ENCODE measurements around the gene SLC39A11. TPM values are rescaled to one million over a fixed set of nuclear protein-coding genes. Genes with fewer than 3 reads are reported as not detected.
A peak's percentile ranks its signal among the peaks of the same experiment; 100 is the strongest.

SLC39A11 gene
- total RNA-seq, 1 experiment from 2014 or later: 56.1 TPM

DNA sequence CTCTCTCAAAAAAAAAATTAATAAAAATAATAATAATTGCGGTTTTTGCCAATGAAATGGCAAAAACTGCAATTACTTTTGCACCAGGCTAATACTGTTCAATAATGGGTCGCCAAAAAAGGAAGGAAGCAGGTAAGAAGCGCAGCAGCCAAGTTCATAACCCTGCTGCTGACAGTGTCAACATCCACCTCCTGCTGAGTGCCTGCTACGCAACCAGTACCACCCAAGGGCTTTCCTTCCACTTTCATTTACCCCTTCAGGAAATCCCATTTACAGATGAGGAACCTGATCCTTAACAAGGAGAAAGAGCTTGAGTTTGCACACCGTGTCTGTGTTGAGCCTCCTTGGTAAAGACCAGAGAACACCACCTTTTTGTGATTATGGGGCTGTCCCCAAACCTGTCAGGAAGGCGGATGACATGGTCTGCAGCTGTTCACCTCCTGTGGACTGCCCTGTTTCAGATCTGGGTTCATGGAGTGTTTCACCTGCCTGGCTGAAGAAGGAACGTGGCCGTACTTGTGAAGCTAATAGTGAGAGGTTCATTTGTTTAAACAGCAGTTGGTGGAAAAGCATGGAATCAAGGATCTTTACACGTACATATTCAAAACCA is 378.0 kb downstream of the SLC39A11 start:
- intact Hi-C loops (cut with micrococcal nuclease; ENCODE audit: unreplicated experiment): loop anchor here (10.0 kb wide), 1 partner anchor 120 kb away; no protein-coding TSS in a partner anchor
- Histone ChIP-seq H3K27ac (ENCODE audit: low read length) (peak overlapping the region; percentile 88), H3K4me3 (ENCODE audit: low read depth in 2 of 2, low read length in 2 of 2) (no peak overlapping the region), H3K4me1 (ENCODE audit: control insufficient read depth, insufficient read depth, low read length) (peaks cover 47% of the 10 kb centered on the region), H3K9me3 (ENCODE audit: control insufficient read depth, insufficient read depth, low read depth, low read length) (peaks cover 14% of the 10 kb centered on the region; the same call in 1 of the 2 replicates), H3K27me3 (ENCODE audit: control insufficient read depth, insufficient read depth, low read length) (no peaks in the 10 kb centered on the region), H3K36me3 (ENCODE audit: control insufficient read depth, insufficient read depth, low read length) (no peaks in the 10 kb centered on the region)
- ChIA-PET POLR2A (interaction anchor here (0.5 kb wide), 1 partner anchor 9 kb away, joined by 3 read pairs; no protein-coding TSS in a partner anchor), CTCF (interaction anchor here (0.5 to 0.8 kb wide), 3 partner anchors 13 to 595 kb away, joined by 3 to 6 read pairs (median 3); no protein-coding TSS in a partner anchor)
- TF ChIP-seq, protein P1, sequence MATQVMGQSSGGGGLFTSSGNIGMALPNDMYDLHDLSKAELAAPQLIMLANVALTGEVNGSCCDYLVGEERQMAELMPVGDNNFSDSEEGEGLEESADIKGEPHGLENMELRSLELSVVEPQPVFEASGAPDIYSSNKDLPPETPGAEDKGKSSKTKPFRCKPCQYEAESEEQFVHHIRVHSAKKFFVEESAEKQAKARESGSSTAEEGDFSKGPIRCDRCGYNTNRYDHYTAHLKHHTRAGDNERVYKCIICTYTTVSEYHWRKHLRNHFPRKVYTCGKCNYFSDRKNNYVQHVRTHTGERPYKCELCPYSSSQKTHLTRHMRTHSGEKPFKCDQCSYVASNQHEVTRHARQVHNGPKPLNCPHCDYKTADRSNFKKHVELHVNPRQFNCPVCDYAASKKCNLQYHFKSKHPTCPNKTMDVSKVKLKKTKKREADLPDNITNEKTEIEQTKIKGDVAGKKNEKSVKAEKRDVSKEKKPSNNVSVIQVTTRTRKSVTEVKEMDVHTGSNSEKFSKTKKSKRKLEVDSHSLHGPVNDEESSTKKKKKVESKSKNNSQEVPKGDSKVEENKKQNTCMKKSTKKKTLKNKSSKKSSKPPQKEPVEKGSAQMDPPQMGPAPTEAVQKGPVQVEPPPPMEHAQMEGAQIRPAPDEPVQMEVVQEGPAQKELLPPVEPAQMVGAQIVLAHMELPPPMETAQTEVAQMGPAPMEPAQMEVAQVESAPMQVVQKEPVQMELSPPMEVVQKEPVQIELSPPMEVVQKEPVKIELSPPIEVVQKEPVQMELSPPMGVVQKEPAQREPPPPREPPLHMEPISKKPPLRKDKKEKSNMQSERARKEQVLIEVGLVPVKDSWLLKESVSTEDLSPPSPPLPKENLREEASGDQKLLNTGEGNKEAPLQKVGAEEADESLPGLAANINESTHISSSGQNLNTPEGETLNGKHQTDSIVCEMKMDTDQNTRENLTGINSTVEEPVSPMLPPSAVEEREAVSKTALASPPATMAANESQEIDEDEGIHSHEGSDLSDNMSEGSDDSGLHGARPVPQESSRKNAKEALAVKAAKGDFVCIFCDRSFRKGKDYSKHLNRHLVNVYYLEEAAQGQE (IDR thresholded peaks at IDR 0.05; ENCODE audit: insufficient read depth in 1 of 2, low read depth in 2 of 2, low read length in 1 of 2): no peak
- TF ChIP-seq POLR2AphosphoS5 (IDR thresholded peaks at IDR 0.05; ENCODE audit: low read depth, low read length) (no peak), SIN3A (IDR thresholded peaks at IDR 0.05; ENCODE audit: borderline replicate concordance, insufficient read depth, low read depth, low read length) (no peak)
- TF ChIP-seq, protein P2, sequence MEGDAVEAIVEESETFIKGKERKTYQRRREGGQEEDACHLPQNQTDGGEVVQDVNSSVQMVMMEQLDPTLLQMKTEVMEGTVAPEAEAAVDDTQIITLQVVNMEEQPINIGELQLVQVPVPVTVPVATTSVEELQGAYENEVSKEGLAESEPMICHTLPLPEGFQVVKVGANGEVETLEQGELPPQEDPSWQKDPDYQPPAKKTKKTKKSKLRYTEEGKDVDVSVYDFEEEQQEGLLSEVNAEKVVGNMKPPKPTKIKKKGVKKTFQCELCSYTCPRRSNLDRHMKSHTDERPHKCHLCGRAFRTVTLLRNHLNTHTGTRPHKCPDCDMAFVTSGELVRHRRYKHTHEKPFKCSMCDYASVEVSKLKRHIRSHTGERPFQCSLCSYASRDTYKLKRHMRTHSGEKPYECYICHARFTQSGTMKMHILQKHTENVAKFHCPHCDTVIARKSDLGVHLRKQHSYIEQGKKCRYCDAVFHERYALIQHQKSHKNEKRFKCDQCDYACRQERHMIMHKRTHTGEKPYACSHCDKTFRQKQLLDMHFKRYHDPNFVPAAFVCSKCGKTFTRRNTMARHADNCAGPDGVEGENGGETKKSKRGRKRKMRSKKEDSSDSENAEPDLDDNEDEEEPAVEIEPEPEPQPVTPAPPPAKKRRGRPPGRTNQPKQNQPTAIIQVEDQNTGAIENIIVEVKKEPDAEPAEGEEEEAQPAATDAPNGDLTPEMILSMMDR (IDR thresholded peaks at IDR 0.05): no peak
- DNase-seq (ENCODE audit: low read depth, low spot score): no peak
- no TSS peak for BruUV-seq (replicated peaks)
- no peak for ATAC-seq
- in situ Hi-C loops (cut with HindIII; ENCODE audit: low pct_unique_long_range_greater_than_20kb, low sequenced_read_pairs): no loop called here

DNA sequence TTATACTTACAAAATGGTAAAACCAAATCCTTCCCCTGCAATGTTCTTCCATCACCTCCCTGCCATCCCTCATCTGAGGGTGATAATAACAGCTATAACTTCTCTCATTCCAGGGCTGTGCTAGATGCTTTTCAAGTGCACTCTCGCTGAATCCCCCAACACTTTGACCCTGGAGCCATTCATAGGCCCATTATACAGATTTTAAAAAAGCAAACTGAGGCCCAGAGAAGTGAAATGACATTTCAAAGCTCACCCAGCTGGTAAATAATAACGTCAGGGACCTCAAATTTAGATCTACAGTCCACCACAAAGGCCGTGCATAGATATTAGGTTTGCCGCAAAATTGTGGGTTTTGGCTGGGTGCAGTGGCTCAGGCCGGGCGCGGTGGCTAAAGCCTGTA is 378.8 kb downstream of the SLC39A11 start:
- TF ChIP-seq, protein P2 (IDR thresholded peaks at IDR 0.05): no peak
- TF ChIP-seq, protein P1 (IDR thresholded peaks at IDR 0.05; ENCODE audit: insufficient read depth in 1 of 2, low read depth in 2 of 2, low read length in 1 of 2): no peak
- TF ChIP-seq TCF7L2 (IDR thresholded peaks at IDR 0.05; ENCODE audit: low read depth, low read length) (no peak), SIN3A (IDR thresholded peaks at IDR 0.05; ENCODE audit: borderline replicate concordance, insufficient read depth, low read depth, low read length) (no peak), POLR2AphosphoS5 (IDR thresholded peaks at IDR 0.05; ENCODE audit: low read depth, low read length) (no peak)
- Histone ChIP-seq H3K27me3 (ENCODE audit: control insufficient read depth, insufficient read depth, low read length) (no peaks in the 10 kb centered on the region), H3K9me3 (ENCODE audit: control insufficient read depth, insufficient read depth, low read depth, low read length) (peaks cover 14% of the 10 kb centered on the region; the same call in 1 of the 2 replicates), H3K27ac (ENCODE audit: low read length) (peak overlapping the region; percentile 80), H3K36me3 (ENCODE audit: control insufficient read depth, insufficient read depth, low read length) (no peaks in the 10 kb centered on the region), H3K4me3 (ENCODE audit: low read depth in 2 of 2, low read length in 2 of 2) (no peak overlapping the region), H3K4me1 (ENCODE audit: control insufficient read depth, insufficient read depth, low read length) (peaks cover 43% of the 10 kb centered on the region)
- BruUV-seq (replicated peaks): no TSS peak
- POLR2A ChIA-PET: no interaction called here
- no peak for DNase-seq (ENCODE audit: low read depth, low spot score)
- no peak for ATAC-seq
- intact Hi-C loops (cut with micrococcal nuclease; ENCODE audit: unreplicated experiment): loop anchor here (10.0 kb wide), 1 partner anchor 119 kb away; no protein-coding TSS in a partner anchor
- CTCF ChIA-PET: interaction anchor here (0.5 to 0.7 kb wide), 2 partner anchors 37 to 71 kb away, joined by 4 to 5 read pairs; no protein-coding TSS in a partner anchor
- in situ Hi-C loops (cut with HindIII; ENCODE audit: low pct_unique_long_range_greater_than_20kb, low sequenced_read_pairs): no loop called here

Measured in Panc1 (cell line).